CD4-positive, alpha-beta T cell (primary cell): ENCODE measurements around the gene AKR1D1. TPM values are rescaled to one million over a fixed set of nuclear protein-coding genes. Genes with fewer than 3 reads are reported as not detected.

Source experiments
- ATAC-seq: fragments of 200-7000 bp; cut with Tn5 transposase; one replicate; pipeline ENCODE4 v1.10.0; 2022; ENCODE audit warnings: mild to moderate bottlenecking; ENCODE audit not compliant: poor library complexity
- CTCF ChIA-PET: fragments of 350-600 bp; sonication (Branson Sonifier 250); formaldehyde crosslinking; loops from one replicate; lab custom pipeline; 2021; ENCODE audit warnings: antibody characterized with exemption, inconsistent platforms; lab: Charles Lee
- POLR2A ChIA-PET: fragments of 350-600 bp; sonication (Branson Sonifier 250); formaldehyde crosslinking; loops from one replicate; lab custom pipeline; 2021; ENCODE audit warnings: antibody characterized with exemption, inconsistent platforms; lab: Charles Lee
- DNase-seq, 14 experiments: peaks; one replicate each; pipeline ENCODE4 v3.0.0-alpha.2; 2013 to 2020; ENCODE audit warnings: mixed read lengths in 2 of 14
- H3K27ac ChIP-seq, 2 donors: one replicate each; pipeline versions ENCODE4 v1.5.1 to v1.7.0; 2013; ENCODE audit warnings: low read length in 2 of 2, low read depth in 1 of 2, mild to moderate bottlenecking in 1 of 2
- H3K27me3 ChIP-seq, 2 experiments: 1 replicate in 1 of 2; 2 replicates in 1 of 2; pipeline versions ENCODE4 v1.6.1 to v1.7.0; 2013; ENCODE audit warnings: low read length in 2 of 2, control low read depth in 1 of 2, mild to moderate bottlenecking in 1 of 2, moderate library complexity in 1 of 2; ENCODE audit not compliant: insufficient read depth in 2 of 2, control insufficient read depth in 1 of 2
- H3K36me3 ChIP-seq: one replicate; pipeline ENCODE4 v1.6.1; 2013; ENCODE audit warnings: low read length, control low read depth; ENCODE audit not compliant: insufficient read depth
- H3K4me1 ChIP-seq: one replicate; pipeline ENCODE4 v1.6.1; 2013; ENCODE audit warnings: low read length, control low read depth; ENCODE audit not compliant: insufficient read depth
- H3K4me3 ChIP-seq: one replicate; pipeline ENCODE4 v1.5.1; 2013; ENCODE audit warnings: mild to moderate bottlenecking, low read length, moderate library complexity
- H3K9me3 ChIP-seq, 2 experiments: 1 replicate in 1 of 2; 2 replicates in 1 of 2; pipeline versions ENCODE4 v1.6.1 to v1.7.0; 2013; ENCODE audit warnings: low read length in 2 of 2, mild to moderate bottlenecking in 2 of 2, control low read depth in 1 of 2, moderate library complexity in 1 of 2; ENCODE audit not compliant: control insufficient read depth in 1 of 2, insufficient read depth in 1 of 2
- H3K27ac Mint-ChIP-seq: one replicate; pipeline ENCODE4 v1.8.0; 2020; ENCODE audit warnings: mixed read lengths
- H3K27me3 Mint-ChIP-seq: one replicate; pipeline ENCODE4 v1.8.0; 2021; ENCODE audit warnings: mixed read lengths
- H3K36me3 Mint-ChIP-seq: one replicate; pipeline ENCODE4 v1.8.0; 2021; ENCODE audit warnings: low read depth, mixed read lengths
- H3K4me1 Mint-ChIP-seq: one replicate; pipeline ENCODE4 v1.8.0; 2021; ENCODE audit warnings: low read depth, mixed read lengths
- H3K4me3 Mint-ChIP-seq: one replicate; pipeline ENCODE4 v1.8.0; 2020; ENCODE audit warnings: mild to moderate bottlenecking, mixed read lengths
- H3K9me3 Mint-ChIP-seq: one replicate; pipeline ENCODE4 v1.8.0; 2020; ENCODE audit warnings: mixed read lengths
- intact Hi-C, 2 experiments: fragments of 100-400 bp; cut with DNase I in 1 of 2; cut with micrococcal nuclease in 1 of 2; formaldehyde crosslinking; loops; one replicate each; pipeline versions ENCODE4 v1.15.1 to v1.9.0; 2023 to 2025; cut with DNase I, micrococcal nuclease
- total RNA-seq, 174 experiments: library from RNA in 2 of 174; stranded (reverse) in 2 of 174; gene quantifications; one replicate each; pipeline ENCODE4 v1.2.3 and lab custom pipeline; 2021 to 2026
- TF ChIP-seq, protein P1 (sequence below): fragments of 200-600 bp; IDR thresholded peaks from one replicate; pipeline ENCODE4 v1.8.0; 2022; ENCODE audit warnings: antibody characterized with exemption, mild to moderate bottlenecking

The AKR1D1 gene
- total RNA-seq, 2 experiments from 2014 or later = not detected

DNA sequence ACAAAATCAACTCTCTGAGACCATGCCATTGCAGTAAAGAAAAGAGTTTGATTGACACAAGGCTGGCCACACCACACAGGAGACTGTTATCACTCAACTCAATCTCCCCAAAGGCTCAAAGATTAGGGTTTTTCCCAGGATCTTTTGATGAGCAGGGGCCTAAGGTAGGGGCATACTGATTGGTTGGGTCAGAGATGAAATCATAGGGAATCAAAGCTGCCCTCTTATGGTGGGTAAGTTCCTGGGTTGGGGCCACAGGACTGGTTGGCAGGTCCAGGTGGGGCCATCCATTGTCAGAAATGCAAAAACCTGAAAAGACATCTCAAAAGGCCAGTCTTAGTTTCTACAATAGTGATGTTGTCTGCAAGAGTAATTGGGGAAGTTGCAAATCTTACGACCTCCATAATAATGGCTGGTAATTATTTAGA lies 91.6 kb downstream of the AKR1D1 start:
- DNase-seq (no peak), ATAC-seq (no peak)
- H3K4me3 ChIP-seq = no peak overlapping the region
- Mint-ChIP-seq H3K9me3 (peaks cover 6% of the 10 kb centered on the region), H3K4me1 (peaks cover 10% of the 10 kb centered on the region), H3K27me3 (peaks cover 36% of the 10 kb centered on the region), H3K36me3 (peaks cover 4% of the 10 kb centered on the region), H3K4me3 (no peak overlapping the region), H3K27ac (no peak overlapping the region)
- intact Hi-C loops = no loop called here
- H3K27me3 ChIP-seq = peaks cover 9% of the 10 kb centered on the region in 2 experiments
- H3K27ac ChIP-seq = no peak overlapping the region
- H3K36me3 ChIP-seq = no peaks in the 10 kb centered on the region
- TF ChIP-seq, protein P1, sequence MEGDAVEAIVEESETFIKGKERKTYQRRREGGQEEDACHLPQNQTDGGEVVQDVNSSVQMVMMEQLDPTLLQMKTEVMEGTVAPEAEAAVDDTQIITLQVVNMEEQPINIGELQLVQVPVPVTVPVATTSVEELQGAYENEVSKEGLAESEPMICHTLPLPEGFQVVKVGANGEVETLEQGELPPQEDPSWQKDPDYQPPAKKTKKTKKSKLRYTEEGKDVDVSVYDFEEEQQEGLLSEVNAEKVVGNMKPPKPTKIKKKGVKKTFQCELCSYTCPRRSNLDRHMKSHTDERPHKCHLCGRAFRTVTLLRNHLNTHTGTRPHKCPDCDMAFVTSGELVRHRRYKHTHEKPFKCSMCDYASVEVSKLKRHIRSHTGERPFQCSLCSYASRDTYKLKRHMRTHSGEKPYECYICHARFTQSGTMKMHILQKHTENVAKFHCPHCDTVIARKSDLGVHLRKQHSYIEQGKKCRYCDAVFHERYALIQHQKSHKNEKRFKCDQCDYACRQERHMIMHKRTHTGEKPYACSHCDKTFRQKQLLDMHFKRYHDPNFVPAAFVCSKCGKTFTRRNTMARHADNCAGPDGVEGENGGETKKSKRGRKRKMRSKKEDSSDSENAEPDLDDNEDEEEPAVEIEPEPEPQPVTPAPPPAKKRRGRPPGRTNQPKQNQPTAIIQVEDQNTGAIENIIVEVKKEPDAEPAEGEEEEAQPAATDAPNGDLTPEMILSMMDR = no peak
- CTCF ChIA-PET = no interaction called here
- H3K4me1 ChIP-seq = no peaks in the 10 kb centered on the region
- peaks cover 10 to 12% of the 10 kb centered on the region in 2 experiments for H3K9me3 ChIP-seq
- POLR2A ChIA-PET = no interaction called here

Other genes starting within 250 kb of the AKR1D1 start
- not detected for gene DGKI, start 229.5 kb upstream of the AKR1D1 start, total RNA-seq
- 10 to 100 TPM; 11.7 to 12.9 TPM for gene CREB3L2, start 74.4 kb upstream of the AKR1D1 start, total RNA-seq